Fibroblast of skin of abdomen (primary cell): ENCODE results near the gene ZNF48. TPM values are rescaled to one million over a fixed set of nuclear protein-coding genes. Genes with fewer than 3 reads are reported as not detected.

Source experiments
- DNase-seq: peaks from one replicate; pipeline ENCODE4 v3.0.0-alpha.2; 2013
- polyA plus RNA-seq, 2 experiments: library from polyadenylated mRNA; unstranded; fragments of 120-200 nt; gene quantifications; one replicate each; pipeline ENCODE4 v1.2.1, GENCODE V29; 2013; ENCODE audit not compliant: insufficient read length in 2 of 2

ZNF48 gene
- 7.5 TPM for polyA plus RNA-seq (2013, experiment 1 of 2; ENCODE audit: insufficient read length)
- polyA plus RNA-seq (2013, experiment 2 of 2; ENCODE audit: insufficient read length), result 8.6 TPM

DNA sequence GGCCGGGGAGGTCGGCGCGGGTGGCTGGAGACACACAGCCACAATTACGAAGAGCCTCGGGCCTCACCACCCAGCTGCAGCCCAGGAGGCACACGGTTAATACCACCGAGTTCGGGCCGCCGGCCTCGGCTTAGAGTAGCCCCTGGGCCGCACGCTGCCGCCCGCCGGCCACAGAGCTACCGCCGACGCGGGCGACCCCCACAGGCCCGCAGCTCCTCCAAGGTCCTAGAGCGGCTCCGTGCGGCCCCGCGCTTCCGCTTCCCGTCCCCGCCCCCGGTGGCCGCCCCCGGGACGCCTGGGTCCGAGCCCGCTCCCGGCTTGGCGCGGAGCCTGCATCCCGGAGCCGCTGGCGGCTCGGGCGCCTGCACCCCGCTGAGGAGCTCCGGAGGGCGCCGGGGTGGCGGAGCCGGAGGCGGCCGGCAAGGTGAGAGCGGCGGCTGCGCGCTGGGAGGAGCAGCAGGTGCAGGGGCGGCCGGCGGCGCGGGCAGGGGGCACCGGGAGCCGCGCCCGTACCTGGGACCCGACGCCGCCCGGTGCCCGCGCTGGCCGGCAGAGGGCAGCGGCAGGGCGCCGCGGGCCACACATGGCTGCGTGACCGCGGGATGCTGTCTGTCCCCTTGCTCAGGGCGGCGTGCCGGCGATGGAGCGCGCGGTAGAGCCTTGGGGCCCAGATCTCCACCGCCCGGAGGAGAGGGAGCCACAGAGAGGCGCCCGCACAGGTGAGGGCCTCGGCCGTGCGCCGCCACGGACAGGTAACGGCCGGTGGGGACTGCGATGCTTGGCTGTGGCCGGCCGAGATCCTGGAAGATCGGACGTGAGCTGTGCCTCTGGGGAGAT is at the start of gene ZNF48:
Gene ZNF48 (plus strand): TSS at position 266 of the 837 bp plus-strand sequence. CDS start 375 bp downstream, at position 641.
- peak; percentile 88 for DNase-seq

DNA sequence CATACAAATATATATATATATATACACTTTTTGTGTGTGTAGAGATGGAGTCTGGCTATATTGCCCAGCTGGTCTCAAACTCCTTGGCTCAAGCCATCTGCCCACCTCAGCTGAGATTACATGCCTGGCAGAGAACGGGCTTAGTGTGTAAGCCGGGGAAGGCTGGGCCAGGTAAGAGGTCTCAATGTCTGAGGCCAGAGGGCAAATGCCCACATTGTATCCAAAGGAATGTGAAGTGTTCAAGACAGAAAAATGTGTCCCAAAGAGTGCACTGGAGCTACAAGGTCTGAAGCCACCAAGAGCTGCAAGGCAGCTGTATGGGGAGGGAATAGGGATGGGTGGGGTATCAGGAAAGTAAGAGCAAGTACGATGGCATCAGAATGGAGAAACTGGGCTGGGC is 48.9 kb upstream of the ZNF48 start:
- DNase-seq, result no peak

DNA sequence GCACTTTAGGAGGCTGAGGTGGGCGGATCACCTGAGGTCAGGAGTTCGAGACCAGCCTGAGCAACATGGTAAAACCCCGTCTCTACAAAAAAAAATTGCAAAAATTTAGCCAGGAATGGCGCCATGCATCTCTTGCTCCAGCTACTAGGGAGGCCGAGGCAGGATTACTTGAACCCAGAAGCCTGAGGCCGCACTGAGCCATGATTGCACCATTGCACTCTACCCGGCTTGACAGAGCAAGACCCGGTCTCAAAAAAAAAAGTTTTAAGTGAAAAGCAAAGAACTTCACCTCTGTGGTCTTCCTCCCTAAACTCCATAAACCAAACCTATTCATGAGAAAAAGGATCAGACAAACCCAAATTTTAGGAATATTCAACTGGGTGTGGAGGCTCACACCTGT is 47.1 kb upstream of the ZNF48 start:
- no peak for DNase-seq

DNA sequence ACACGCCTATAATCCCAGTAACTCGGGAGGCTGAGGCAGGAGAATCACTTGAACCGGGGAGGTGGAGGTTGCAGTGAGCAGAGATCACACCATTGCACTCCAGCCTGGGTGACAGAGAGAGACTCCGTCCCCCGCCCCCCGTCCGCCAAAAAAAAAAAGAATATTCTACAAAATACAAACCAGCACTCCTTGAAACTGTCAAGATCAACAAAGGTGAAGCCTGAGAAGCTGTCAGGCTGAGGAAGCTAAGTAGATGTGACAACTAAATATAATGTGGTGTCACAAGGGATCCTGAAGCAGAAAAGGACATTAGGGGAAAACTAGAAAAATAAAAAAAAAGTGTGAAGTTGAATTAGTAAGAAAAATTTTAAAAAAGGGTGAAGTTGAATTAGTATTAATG is 46.3 kb upstream of the ZNF48 start:
- no peak for DNase-seq

DNA sequence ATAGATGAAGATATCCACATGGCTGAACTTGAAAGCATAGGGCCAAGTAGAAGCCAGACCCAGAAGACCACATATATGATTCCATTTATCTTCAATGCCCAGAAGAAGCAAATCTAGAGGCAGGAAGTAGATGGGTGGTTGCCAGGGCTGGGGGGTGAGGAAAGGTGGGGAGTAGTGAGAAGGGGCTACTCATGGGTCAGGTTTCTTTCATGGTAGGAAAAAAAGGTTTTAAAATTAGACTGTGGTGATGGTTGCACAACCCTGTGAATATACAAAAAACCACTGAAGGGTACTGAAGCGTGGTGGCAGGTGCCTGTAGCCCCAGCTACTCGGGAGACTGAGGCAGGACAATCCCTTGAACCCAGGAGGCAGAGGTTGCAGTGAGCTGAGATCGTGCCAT is 45.5 kb upstream of the ZNF48 start:
- no peak for DNase-seq

DNA sequence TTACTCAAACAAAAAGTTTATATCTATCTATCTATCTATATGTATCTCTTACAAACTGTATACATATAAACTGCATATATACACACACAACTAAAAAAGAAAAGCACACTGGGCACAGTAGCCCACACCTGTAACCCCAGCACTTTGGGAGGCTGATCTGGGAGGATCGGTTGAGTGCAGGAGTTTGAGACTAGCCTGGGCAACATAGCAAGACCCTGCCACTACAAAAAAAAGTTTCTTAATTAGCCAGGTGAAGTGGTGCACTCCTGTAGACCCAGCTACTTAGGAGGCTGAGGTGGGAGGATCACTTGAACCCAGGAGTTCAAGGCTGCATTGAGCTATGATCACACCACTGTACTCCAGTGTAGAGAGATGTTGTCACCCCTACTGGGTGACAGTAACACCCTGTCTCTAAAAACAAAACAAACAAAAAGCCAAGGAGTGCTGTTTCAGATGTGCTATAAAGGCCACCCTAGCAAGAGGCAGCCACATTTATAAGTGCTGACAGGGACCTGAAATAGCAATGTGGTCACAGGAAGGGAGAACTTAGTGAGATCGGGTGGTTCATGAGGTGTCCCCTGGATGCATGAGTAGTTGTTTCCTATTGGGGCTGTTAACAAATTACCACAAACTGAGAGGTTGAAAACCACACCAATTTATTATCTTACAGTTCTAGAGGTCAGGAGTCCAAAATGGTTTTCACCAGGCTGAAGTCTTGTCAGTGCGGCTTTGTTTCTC is 44.9 kb upstream of the ZNF48 start:
- DNase-seq, result no peak

DNA sequence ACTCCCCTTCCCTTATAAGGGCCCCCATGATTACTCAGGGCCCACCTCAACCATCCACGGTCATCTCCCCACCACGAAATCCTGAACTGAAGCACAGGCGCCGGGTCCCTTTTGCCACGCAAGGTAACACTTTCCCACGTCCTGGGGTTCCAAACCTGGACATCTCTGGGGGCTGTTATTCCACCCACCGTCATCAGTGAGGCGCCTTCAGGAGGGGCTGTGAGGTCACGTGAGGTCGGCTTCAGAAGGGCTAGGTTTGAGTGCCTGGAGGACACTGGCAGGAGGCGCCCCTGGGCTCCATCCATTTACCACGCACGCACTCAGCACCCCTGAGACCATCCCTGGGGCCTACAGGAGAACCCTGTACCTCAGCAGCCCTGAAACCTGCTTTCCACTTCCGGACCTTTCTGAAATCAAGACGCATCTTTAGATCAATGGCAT is 44.2 kb upstream of the ZNF48 start:
- no peak for DNase-seq

DNA sequence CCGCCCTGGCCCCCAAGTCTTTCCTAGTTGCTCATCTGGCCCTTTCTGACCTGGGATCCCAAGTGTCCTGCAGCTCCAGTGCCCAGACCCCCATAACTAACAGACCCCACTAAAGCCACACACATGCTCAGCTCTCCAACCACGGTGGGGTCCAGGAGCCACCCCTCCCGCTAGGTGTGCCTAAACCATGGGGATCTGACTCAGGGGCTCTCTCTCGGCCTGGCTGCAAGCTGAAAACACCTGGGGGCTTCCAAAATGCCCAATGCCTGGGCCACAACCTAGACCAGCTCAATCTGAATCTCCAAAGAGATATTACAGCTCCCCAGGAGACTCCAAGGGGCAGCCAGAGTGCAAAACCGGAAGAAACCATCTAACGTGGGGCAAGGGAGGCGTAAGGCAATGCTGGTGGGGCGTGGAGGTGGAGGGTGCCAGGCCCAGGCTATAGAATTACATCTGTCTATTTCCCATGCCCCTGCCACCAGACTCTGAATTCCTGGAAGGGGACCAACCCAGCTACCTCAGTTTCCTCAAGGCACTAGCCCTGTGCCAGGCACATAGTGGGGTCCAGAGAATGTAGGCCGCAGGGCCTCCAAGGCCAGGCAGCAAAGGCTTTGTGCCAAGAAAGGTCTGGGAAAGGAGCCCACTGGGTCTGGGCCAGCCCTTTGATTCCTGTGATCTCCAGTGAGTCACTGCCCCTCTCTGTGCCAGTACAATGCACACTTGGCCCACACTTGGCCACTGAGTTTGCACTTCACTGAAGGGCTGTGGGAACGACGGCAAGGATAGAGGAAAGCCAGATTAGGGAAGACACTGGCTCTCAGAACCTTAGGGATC is 43.4 kb upstream of the ZNF48 start:
- peak; percentile 58 for DNase-seq

DNA sequence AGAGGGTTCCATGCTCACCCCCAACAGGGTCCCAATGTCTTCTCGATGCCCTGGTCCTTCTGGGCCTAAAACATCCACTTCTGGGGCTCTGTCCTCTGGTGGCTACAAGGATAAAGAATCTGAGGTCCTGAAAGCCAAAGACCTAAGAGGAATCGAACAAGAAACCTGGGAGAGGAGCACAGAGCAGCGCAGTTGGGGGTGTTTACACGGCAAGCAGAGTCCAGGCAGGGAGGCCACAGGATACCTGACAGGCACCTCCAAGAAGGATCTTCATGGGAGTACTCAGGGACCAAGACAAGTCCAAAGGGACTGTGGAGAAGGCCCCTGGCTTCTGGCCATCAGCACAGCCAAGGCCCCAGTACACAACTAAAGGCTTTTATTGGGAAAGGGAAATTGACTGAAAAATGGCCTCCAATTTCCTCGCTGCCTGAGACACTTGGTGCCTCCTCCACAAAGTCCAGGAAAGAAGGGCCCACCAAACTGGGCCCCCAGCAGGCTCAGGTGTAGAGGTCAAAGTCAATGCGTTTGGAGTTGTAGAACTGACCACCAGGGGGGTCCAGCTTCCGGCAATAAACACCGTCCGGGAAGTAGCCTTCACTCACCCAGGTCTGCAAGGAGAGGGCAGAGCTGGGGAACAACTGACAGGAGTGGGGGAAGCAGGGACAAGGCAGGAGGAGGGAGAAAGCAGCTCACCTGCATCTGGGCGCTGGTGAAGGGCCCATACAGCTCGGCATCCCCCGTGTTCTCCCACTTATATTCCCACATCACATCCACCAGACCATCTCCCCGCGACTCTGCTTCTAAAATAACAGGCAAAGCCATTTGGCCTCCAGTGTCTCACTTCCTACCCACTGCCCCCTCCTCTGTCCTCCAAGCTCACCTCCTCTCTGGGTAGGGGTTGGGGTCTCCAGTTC is 42.5 kb upstream of the ZNF48 start:
- DNase-seq, result no peak

DNA sequence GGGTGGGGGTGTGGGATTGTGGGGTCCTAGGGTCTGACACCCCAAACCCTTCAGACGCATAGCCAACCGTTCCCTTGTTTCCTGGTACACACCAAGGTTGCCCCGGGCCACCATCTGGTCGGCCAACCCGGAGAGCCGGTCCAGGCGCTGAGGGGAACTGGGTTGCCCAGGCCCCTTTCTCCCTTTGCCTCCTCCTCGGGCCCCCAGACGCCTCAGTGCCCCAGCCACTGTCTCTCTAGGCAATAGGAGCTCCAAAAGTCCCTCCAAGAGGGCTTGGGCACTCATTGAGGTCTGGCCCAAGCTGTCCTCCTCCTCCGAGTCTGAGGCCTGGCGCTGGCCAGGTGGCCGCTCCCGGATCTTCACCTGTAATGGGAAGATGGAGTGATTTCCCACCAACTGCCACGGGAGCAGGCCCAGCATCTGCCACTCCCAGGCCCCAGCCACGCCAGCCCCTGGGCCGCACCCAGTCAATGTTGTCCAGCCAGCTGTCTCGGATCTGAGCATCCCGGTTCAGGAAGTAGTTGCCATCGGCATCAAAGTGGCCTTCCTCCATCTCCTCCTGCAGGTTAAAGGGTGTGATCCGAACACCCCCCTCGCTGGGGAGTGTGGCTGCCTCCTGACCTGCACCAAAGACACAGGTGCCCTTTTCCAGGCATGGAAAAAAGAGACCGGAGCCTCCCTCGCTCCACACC is 41.6 kb upstream of the ZNF48 start:
- no peak for DNase-seq

DNA sequence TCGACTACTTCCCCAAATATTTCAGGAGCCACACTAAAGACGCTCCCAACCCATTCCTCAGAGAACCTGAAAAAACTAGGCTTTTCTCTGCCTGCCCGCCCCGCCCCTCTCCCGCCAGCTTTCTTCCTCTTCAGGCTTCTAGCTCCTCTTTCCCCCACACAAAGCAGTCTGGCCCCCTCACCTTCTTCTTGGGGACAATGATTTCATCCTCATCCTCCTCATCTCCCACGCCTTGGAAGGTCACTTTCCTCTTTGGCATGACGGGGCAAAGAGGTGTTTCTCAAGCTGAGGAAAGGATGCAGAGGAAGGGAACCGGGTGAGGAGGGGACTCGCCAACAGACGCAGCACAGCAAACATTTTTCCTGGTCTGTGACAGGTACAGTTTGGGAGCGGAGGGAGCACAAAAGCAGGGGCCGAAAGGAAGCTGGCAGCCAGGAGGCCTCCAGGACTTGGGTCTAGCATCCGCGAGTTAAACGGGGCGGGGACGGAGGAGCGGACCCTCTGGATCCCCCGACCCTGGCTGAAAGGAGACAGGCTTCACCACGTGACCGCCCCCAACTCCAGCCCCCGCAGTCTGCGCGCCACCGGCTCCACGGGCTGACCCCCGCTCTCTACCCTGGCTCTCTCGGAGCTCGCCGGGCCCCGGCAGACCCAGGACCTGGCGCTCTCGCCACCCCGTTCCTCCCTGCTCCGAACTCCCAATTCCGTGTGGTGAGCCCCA is 40.6 kb upstream of the ZNF48 start:
- DNase-seq, result no peak

DNA sequence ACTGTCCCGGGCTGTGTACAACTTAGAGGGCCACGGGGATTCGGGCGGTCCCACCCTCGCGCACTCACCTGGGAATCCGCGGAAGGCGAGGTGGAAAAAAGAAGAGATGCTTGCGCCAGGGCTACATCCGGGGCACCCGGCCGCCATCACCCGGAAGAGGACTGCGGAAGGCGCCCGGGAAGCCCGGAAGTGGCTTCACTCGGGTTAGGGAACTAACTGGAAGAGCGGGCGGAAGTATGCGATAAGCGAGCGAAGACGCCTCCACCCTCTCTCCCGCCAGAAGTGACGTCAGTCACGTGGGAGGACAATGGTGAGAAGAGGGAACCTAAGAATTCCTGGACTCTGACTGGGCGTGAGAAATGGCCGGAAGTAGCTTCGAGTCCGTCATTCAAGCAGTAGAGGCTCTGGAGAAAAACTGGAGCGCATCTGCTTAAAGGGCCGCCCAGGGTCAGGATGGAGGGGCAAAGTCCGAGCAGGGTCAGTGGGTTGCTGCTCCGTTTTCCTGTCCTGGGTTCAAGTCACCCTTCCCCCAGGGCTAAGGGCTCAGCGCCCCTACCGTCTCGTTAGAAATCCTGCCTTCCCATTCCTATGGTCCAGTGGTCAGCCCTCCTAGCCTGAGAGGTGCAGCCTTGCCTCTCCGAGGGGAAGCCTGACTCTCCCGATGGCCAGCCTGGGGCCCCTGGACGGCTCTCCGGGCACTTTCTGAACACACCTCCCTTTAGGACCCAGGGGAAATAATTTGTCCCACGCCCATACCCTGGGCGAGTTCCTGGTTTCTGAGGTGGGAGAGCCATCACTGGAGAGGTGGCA is 39.9 kb upstream of the ZNF48 start, which contains the start of gene CD2BP2:
Gene CD2BP2 (minus strand): TSS at position 165 of the 810 bp plus-strand sequence. CDS start 627 bp downstream, outside the sequence.
- DNase-seq, result peak; percentile 100

DNA sequence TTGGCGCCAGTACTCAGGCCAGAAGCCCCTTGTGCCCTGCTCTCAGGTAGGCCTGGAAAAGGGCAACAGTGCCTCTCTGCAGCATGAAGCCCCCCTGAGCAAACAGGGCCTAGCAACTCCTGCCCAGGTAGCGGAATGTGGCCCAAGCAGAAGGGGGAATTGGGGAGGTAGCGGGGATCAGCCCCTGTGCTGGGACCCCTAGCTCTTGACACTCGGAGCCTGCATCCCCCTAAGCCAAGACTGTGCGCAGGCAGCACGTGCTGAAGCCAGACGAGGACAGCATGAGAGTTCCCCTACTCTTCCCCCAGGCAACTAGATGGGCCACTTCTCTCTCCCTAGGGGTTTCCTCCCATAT is 39.3 kb upstream of the ZNF48 start:
- no peak for DNase-seq

DNA sequence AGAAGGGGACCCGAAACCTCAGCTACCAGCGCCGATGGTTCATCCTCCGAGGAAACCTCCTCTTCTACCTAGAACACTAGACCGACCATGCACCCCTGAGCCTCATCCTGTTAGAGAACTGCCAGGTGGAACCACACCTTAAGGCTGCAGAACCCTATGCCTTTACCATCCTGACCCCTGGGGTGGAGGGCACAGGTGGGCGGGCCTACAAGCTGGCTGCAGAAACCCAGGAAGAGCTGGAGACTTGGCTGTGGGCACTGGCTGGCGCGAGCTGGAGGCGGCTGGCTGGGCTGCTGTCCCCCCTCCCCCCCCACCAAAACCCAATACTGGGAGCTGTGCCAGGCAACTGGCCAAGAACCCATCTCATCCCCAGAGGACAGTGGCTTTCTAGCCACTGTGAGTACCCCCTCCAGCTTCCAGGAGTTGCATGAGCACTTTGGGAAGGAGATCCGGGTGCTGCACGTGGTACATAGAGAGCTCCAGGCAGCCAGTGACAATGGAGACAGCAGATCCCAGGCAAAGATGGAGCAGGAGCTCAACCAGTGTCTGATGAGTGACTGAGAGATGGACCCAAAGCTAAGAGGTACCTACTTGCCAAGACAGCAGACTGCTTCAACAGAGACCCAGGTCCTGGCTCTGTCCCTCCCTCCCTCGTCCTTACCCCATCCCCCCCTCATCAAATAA is 38.7 kb upstream of the ZNF48 start:
- DNase-seq, result no peak

DNA sequence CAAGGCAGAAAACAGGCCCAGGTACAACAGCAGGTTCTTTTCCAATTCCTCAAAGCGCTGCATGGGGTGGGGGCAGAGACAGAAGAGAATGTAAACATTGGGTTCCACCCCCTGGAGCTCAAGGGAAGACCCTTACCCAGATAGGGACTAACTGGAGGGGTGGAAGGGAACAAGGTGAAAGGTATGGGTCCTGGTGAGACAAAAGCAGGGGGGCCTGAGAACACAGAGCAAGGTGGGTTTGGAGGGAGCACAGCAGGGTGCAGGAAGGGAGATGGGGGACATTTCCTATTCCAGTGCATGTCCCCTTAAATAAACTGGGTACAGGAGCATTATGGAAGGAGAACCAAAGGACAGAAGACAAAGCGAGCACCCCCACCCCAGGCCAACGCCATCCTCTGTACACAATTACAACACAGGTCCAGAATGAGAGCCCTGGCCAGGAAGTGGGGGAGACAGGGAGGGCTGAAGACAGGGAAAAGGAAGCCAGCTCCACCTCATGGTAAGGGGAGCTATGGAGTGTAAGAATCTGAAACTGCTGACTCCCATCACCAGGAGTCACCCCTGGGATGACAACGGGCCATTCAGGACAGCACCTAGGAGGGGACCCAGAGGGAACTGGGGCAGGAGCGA is 38.0 kb upstream of the ZNF48 start:
- DNase-seq, result no peak

DNA sequence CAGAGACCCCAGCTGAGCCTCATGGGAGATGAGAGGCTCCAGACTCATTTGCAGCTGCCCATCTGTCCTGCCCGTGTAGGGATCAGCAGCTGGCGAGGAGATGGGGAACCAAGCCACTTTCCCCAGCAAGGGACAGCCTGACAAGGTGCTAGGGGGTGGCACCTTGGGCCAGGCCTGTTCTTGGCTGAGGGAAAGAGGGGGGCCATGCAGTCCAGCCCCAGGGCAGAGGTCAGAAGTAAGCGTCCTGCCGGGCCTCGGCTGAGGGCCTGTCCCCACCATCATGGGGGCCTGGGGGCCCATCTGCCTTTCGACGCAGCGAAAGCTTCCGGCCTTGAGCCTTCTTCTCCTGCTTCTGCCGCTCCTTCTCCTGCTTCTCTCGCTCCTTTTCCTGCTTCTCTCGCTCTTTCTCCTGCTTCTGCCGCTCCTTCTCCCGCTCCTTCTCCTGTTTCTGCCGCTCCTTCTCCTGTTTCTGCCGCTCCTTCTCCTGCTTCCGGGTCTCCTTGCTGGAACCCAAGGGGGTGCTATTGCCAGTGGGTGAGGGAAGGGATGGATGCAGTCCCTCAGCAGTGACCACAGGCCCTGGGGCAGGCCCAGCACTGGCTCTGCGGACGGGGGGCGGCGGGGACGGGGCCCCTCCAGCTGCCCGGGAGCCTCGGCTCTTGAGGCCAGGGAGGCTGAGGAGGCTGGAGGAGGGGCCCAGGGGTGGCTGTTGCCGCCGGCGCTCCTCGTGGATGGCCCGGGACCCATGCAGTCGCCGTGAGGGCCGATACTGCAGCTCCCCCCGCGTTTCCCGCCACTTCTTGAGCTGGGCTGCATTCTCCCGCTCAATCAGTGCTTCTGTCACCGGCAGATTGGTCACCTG is 37.3 kb upstream of the ZNF48 start:
- no peak for DNase-seq

DNA sequence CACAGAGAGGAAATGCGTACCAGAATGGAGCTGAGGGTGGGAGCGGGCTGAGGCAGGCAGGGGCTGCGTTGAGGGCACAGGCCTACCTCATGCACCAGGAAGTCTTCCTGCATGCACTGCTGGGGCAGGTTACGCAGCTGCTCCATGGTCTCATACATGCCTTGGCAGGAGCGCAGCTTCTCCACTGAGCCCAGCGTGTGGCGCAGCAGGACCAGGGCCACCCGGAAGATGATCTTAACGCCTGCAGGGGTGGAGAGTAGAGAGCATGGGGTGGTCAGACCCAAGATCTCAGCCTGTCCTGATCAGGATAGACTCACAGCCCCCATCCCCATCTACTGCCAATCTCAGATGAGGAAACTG is 36.7 kb upstream of the ZNF48 start:
- no peak for DNase-seq
